ENCODE measurements around the gene KCNIP4. TPM values are rescaled to one million over a fixed set of nuclear protein-coding genes. Genes with fewer than 3 reads are reported as not detected.
"Not testable (repeated sequence)": the region's sequence is repeated elsewhere in the genome, so short reads cannot be mapped to it uniquely, and the experiment has no call there.

KCNIP4 gene
- total RNA-seq, 6 experiments from 2014 or later, result not detected

DNA sequence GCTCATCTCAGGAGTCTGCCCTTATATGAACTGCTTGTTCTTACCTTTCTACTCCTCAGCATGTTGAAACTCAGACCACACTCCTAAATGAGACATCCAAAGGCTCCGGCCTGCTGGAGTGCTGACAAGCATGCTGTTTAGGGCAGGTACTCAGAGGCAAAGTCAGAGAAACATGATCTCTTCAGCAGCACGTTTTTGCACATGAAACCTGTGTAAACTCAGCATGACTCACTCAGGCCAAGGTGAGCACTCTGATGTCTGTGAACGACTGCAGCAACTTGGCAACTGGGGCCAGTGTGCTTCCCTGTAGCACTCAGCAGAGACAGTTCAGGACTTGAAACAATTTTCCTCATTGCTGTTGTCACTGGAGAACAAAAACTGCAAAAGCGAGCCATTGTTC, 1138.8 kb downstream of the KCNIP4 start:
- 18% methylated on average over 4 of the region's 4 CpGs for WGBS (ENCODE audit: insufficient coverage, low coverage, low lambda C conversion rate, missing lambda C conversion rate)
- no peaks in the 10 kb centered on the region for H3K4me1 ChIP-seq
- H3K36me3 ChIP-seq, result no peaks in the 10 kb centered on the region
- DNase-seq (no peak), ATAC-seq (no peak)
- no peaks in the 10 kb centered on the region for H3K9me3 ChIP-seq
- intact Hi-C loops (cut with DNase I), result no loop called here
- TF ChIP-seq CTCF (IDR thresholded peaks at IDR 0.05) (no peak), POLR2A (IDR thresholded peaks at IDR 0.05) (no peak)
- H3K27me3 ChIP-seq, result no peaks in the 10 kb centered on the region
- H3K4me3 ChIP-seq, result no peak overlapping the region
- no peak overlapping the region for H3K27ac ChIP-seq

- Histone ChIP-seq H3K4me1 (no peaks in the 10 kb centered on the region), H3K27me3 (no peaks in the 10 kb centered on the region), H3K27ac (no peak overlapping the region), H3K36me3 (no peaks in the 10 kb centered on the region), H3K4me3 (no peak overlapping the region), H3K9me3 (no peaks in the 10 kb centered on the region)
- 67% methylated on average over 1 of the region's 1 CpG for WGBS (ENCODE audit: insufficient coverage, low coverage, low lambda C conversion rate, missing lambda C conversion rate)
- intact Hi-C loops (cut with DNase I), result no loop called here
- ATAC-seq, result no peak
- TF ChIP-seq CTCF (IDR thresholded peaks at IDR 0.05) (no peak), POLR2A (IDR thresholded peaks at IDR 0.05) (no peak)
- DNase-seq, result no peak
Measured at GRCh38 chr4:20805716-20806115, 1142.9 kb downstream of the KCNIP4 start.

DNA sequence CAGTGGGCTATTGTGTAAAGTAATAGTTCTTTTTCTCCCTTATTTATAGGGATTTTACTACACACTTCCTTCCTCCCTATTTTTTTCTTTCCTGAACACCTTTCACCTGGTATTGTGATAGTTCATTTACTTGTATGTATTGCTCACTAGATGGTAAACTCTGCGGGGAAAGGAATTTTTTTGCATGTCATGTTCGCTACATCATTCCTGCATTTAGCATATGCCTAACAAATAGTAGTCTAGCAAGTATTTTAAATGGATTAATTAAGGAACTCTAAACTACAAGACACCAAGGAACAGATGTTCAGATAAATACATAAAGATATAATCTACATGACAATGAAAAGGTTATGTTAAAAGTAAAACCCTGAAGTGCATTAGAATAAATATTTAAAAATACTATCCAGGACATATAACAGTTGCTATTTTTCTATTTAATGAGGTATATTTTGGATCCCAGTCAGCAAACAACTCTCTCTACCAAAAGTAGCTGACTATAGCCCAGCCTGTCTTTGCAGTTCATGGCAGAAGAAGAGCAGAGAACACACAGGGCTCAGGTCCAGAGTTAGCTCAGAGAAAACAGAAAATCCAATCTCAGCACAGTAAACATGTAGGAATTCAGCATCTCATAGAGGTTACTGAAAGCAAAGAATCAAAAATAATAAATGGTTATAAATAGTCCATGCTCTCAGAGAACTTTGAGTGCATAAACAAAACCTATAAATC, 1160.5 kb downstream of the KCNIP4 start:
- intact Hi-C loops (cut with DNase I), result no loop called here
- no peak overlapping the region for H3K4me3 ChIP-seq
- H3K9me3 ChIP-seq, result no peaks in the 10 kb centered on the region
- no peaks in the 10 kb centered on the region for H3K27me3 ChIP-seq
- no peak for DNase-seq
- H3K4me1 ChIP-seq, result no peaks in the 10 kb centered on the region
- H3K27ac ChIP-seq, result no peak overlapping the region
- H3K36me3 ChIP-seq, result no peaks in the 10 kb centered on the region
- TF ChIP-seq POLR2A (IDR thresholded peaks at IDR 0.05) (no peak), CTCF (IDR thresholded peaks at IDR 0.05) (no peak)
- whole genome bisulfite sequencing (ENCODE audit: insufficient coverage, low coverage, low lambda C conversion rate, missing lambda C conversion rate), result 50% methylated on average over 2 of the region's 2 CpGs
- ATAC-seq, result no peak

DNA sequence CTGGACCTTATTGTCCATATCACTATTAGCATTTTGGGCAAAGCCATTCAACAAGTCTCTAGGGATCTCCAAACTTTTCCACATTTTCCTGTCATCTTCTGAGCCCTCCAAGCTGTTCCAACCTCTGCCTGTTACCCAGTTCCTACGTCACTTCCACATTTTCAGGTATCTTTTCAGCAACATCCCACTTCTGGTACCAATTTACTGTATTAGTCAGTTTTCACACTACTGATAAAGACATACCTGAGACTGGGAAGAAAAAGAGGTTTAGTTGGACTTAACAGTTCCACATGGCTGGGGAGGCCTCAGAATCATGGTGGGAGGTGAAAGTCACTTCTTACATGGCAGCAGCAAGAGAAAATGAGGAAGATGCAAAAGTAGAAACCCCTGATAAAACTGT, 1165.4 kb downstream of the KCNIP4 start:
- ATAC-seq; H3K27ac ChIP-seq; H3K4me3 ChIP-seq; H3K36me3 ChIP-seq; intact Hi-C loops (cut with DNase I); H3K4me1 ChIP-seq; DNase-seq; H3K27me3 ChIP-seq; H3K9me3 ChIP-seq: not testable (repeated sequence)
- 55% methylated on average over 1 of the region's 1 CpG for WGBS (ENCODE audit: insufficient coverage, low coverage, low lambda C conversion rate, missing lambda C conversion rate)

- Histone ChIP-seq H3K4me1 (no peaks in the 10 kb centered on the region), H3K27me3 (no peaks in the 10 kb centered on the region), H3K27ac (no peak overlapping the region), H3K9me3 (no peaks in the 10 kb centered on the region), H3K4me3 (no peak overlapping the region), H3K36me3 (no peaks in the 10 kb centered on the region)
- TF ChIP-seq CTCF (IDR thresholded peaks at IDR 0.05) (no peak), POLR2A (IDR thresholded peaks at IDR 0.05) (no peak)
- intact Hi-C loops (cut with DNase I), result no loop called here
- WGBS (ENCODE audit: insufficient coverage, low coverage, low lambda C conversion rate, missing lambda C conversion rate), result 33% methylated on average over 1 of the region's 1 CpG
- no peak for DNase-seq
- no peak for ATAC-seq
Measured at GRCh38 chr4:20778896-20779295, 1169.7 kb downstream of the KCNIP4 start.
